WTC11 (cell line): Measurements from ENCODE around the gene GRID2.

Source experiments
- ATF1 ChIP-seq: sonication (generic); formaldehyde crosslinking; IDR thresholded peaks from 2 replicates; pipeline ENCODE4 v1.8.1; 2023; ENCODE audit warnings: mild to moderate bottlenecking, moderate library complexity, missing genetic modification reagents
- EMX1 ChIP-seq: fragments of 250-450 bp; sonication (Bioruptor Pico); IDR thresholded peaks from 2 replicates; pipeline ENCODE4 v1.8.0; 2021; ENCODE audit warnings: mild to moderate bottlenecking
- FOXJ3 ChIP-seq: sonication (generic); formaldehyde crosslinking; IDR thresholded peaks from 2 replicates; pipeline ENCODE4 v1.9.0; 2021; ENCODE audit warnings: missing genetic modification reagents, mild to moderate bottlenecking, borderline replicate concordance
- GABPB1 ChIP-seq: sonication (generic); formaldehyde crosslinking; IDR thresholded peaks from 2 replicates; pipeline ENCODE4 v1.8.1; 2023; ENCODE audit warnings: mild to moderate bottlenecking, missing genetic modification reagents
- IRF1 ChIP-seq: sonication (generic); formaldehyde crosslinking; IDR thresholded peaks from 2 replicates; pipeline ENCODE4 v1.8.0; 2023; ENCODE audit warnings: missing genetic modification reagents
- MAX ChIP-seq: sonication (generic); formaldehyde crosslinking; IDR thresholded peaks from 2 replicates; pipeline ENCODE4 v1.8.0; 2022; ENCODE audit warnings: mild to moderate bottlenecking, missing genetic modification reagents
- NFYB ChIP-seq: sonication (generic); formaldehyde crosslinking; conservative IDR thresholded peaks from 2 replicates; pipeline ENCODE4 v1.8.0; 2022; ENCODE audit warnings: low read depth, missing genetic modification reagents
- NR2C2 ChIP-seq: sonication (generic); formaldehyde crosslinking; IDR thresholded peaks from 2 replicates; pipeline ENCODE4 v1.8.0; 2022; ENCODE audit warnings: mild to moderate bottlenecking, missing genetic modification reagents
- USF1 ChIP-seq: sonication (generic); formaldehyde crosslinking; IDR thresholded peaks from 2 replicates; pipeline ENCODE4 v1.8.0; 2022; ENCODE audit warnings: mild to moderate bottlenecking, missing genetic modification reagents
- ZNF232 ChIP-seq: sonication (generic); formaldehyde crosslinking; IDR thresholded peaks from 2 replicates; pipeline ENCODE4 v1.8.0; 2022; ENCODE audit warnings: mild to moderate bottlenecking, missing genetic modification reagents
- ZNF263 ChIP-seq: sonication (generic); formaldehyde crosslinking; IDR thresholded peaks from 2 replicates; pipeline ENCODE4 v1.8.1; 2022; ENCODE audit warnings: low read depth, mild to moderate bottlenecking, moderate library complexity, missing genetic modification reagents
- TF ChIP-seq, protein P1 (sequence below): fragments of 200-600 bp; IDR thresholded peaks from 2 replicates; pipeline ENCODE4 v1.8.0; 2022; ENCODE audit warnings: antibody characterized with exemption
- TF ChIP-seq, protein P2 (sequence below): sonication (generic); formaldehyde crosslinking; IDR thresholded peaks from 2 replicates; pipeline ENCODE4 v1.8.1; 2022; ENCODE audit warnings: low read depth, missing genetic modification reagents, borderline replicate concordance

DNA sequence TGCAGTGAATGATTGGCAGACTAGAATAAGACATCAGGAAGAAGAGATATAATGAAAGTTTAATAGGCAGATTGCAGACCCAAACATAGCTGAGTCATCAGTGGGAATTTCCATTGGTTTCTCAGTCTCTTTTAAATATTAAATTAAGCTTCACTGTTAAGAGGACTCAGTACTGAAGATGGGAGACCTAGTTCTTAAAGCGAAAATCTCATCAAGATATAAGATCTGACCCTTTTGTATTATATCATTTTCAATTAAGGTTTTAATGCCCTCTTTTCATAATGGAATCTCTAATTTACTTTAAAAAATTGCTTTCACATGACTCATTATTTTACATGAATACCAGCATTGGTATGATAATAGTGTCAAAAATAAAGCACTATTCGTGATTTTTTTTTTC lies 1355.9 kb downstream of the GRID2 start:
- TF ChIP-seq USF1 (CRISPR knock-in tag) (no peak), GABPB1 (no peak), NFYB (no peak), NR2C2 (CRISPR knock-in tag) (no peak), ZNF263 (CRISPR knock-in tag) (no peak), FOXJ3 (CRISPR knock-in tag) (no peak), EMX1 (CRISPR knock-in tag) (no peak), MAX (CRISPR knock-in tag) (no peak), ATF1 (CRISPR knock-in tag) (no peak), ZNF232 (CRISPR knock-in tag) (no peak), IRF1 (CRISPR knock-in tag) (no peak)
- TF ChIP-seq, protein P1, sequence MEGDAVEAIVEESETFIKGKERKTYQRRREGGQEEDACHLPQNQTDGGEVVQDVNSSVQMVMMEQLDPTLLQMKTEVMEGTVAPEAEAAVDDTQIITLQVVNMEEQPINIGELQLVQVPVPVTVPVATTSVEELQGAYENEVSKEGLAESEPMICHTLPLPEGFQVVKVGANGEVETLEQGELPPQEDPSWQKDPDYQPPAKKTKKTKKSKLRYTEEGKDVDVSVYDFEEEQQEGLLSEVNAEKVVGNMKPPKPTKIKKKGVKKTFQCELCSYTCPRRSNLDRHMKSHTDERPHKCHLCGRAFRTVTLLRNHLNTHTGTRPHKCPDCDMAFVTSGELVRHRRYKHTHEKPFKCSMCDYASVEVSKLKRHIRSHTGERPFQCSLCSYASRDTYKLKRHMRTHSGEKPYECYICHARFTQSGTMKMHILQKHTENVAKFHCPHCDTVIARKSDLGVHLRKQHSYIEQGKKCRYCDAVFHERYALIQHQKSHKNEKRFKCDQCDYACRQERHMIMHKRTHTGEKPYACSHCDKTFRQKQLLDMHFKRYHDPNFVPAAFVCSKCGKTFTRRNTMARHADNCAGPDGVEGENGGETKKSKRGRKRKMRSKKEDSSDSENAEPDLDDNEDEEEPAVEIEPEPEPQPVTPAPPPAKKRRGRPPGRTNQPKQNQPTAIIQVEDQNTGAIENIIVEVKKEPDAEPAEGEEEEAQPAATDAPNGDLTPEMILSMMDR: no peak
- TF ChIP-seq, protein P2, sequence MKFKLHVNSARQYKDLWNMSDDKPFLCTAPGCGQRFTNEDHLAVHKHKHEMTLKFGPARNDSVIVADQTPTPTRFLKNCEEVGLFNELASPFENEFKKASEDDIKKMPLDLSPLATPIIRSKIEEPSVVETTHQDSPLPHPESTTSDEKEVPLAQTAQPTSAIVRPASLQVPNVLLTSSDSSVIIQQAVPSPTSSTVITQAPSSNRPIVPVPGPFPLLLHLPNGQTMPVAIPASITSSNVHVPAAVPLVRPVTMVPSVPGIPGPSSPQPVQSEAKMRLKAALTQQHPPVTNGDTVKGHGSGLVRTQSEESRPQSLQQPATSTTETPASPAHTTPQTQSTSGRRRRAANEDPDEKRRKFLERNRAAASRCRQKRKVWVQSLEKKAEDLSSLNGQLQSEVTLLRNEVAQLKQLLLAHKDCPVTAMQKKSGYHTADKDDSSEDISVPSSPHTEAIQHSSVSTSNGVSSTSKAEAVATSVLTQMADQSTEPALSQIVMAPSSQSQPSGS (CRISPR knock-in tag): no peak
